H1 (cell line): ENCODE results near the gene LPP. TPM values are rescaled to one million over a fixed set of nuclear protein-coding genes. Genes with fewer than 3 reads are reported as not detected.

Experiments used
- BRCA1 ChIP-seq: IDR thresholded peaks from 2 replicates; pipeline ENCODE4 v1.6.1; 2012; ENCODE audit warnings: low read depth, low read length, improper control_type of control experiment
- SP1 ChIP-seq: IDR thresholded peaks from 2 replicates; pipeline ENCODE4 v1.6.1; 2011; ENCODE audit warnings: low read depth, low read length
- polyA plus RNA-seq, 7 experiments: library from polyadenylated mRNA; depleted of rRNA in 3 of 7; stranded (reverse) in 5 of 7; unstranded in 2 of 7; fragments of >200 nt in 5 of 7; fragments of 200-250 nt in 2 of 7; gene quantifications; 1 replicate in 5 of 7; 2 replicates in 1 of 7; 4 replicates in 1 of 7; pipeline versions ENCODE4 v1.2.1 to v1.2.3, GENCODE V29; 2011 to 2013; ENCODE audit warnings: missing spikeins in 2 of 7, mixed read lengths in 2 of 7
- total RNA-seq: library from RNA; stranded (reverse); fragmentation: NEBNext Ultra II Directional; extraction: Animal tissue kit (Norgen Biotek cat#: 25700); gene quantifications from 2 replicates; pipeline ENCODE4 v1.2.1, GENCODE V29; 2021

Gene LPP
- total and polyA plus RNA-seq, 2 of the 8 experiments (the other 6 are each of a cell fraction or from before 2014, with no cell fraction given): 10.0 to 53.3 TPM

- TF ChIP-seq SP1 (no peak), BRCA1 (no peak)
- TF ChIP-seq, all 59 proteins: peak for 0
These were observed 374.4 kb downstream of the LPP start (continued) for GRCh38 chr3:188528396-188528795.
